Activated CD4-positive, alpha-beta T cell treated with anti-CD3 and anti-CD28 coated beads, Interleukin-2, amount 10 ng/mL, durations not matched to agents 7 days and 5 days (primary cell): Measurements from ENCODE around the gene MTREX. TPM values are rescaled to one million over a fixed set of nuclear protein-coding genes. Genes with fewer than 3 reads are reported as not detected.

Experiments
- CTCF ChIA-PET: fragments of 350-600 bp; sonication (Branson Sonifier 250); formaldehyde crosslinking; loops from one replicate; lab custom pipeline; 2021; ENCODE audit warnings: antibody characterized with exemption; lab: Charles Lee
- POLR2A ChIA-PET: fragments of 350-600 bp; sonication (Branson Sonifier 250); formaldehyde crosslinking; loops from one replicate; lab custom pipeline; 2021; ENCODE audit warnings: antibody characterized with exemption; lab: Charles Lee
- DNase-seq: peaks from one replicate; pipeline ENCODE4 v3.0.0-alpha.2; 2020
- H3K27ac Mint-ChIP-seq: one replicate; pipeline ENCODE4 v1.8.0; 2021; ENCODE audit warnings: mild to moderate bottlenecking, moderate library complexity, mixed read lengths
- H3K27me3 Mint-ChIP-seq: one replicate; pipeline ENCODE4 v1.8.0; 2021; ENCODE audit warnings: mixed read lengths
- H3K36me3 Mint-ChIP-seq: one replicate; pipeline ENCODE4 v1.8.0; 2021; ENCODE audit warnings: low read depth, mixed read lengths
- H3K4me1 Mint-ChIP-seq: one replicate; pipeline ENCODE4 v1.8.0; 2021; ENCODE audit warnings: mixed read lengths
- H3K4me3 Mint-ChIP-seq: one replicate; pipeline ENCODE4 v1.8.0; 2021; ENCODE audit warnings: mild to moderate bottlenecking, moderate library complexity, mixed read lengths
- H3K9me3 Mint-ChIP-seq: one replicate; pipeline ENCODE4 v1.8.0; 2021; ENCODE audit warnings: mixed read lengths
- total RNA-seq, 2 experiments: library from RNA; stranded (reverse); gene quantifications; one replicate each; pipeline ENCODE4 v1.2.3, GENCODE V29; 2021

The MTREX gene
- total RNA-seq, 2 experiments from 2014 or later: 71.8 to 76.1 TPM

- Mint-ChIP-seq H3K4me1 (peaks cover 20% of the 10 kb centered on the region), H3K9me3 (no peaks in the 10 kb centered on the region), H3K36me3 (peaks cover 26% of the 10 kb centered on the region), H3K27ac (no peak overlapping the region), H3K27me3 (no peaks in the 10 kb centered on the region), H3K4me3 (no peak overlapping the region)
- DNase-seq: no peak
- ChIA-PET POLR2A (no interaction called here), CTCF (interaction anchor here (1.2 kb wide), 2 partner anchors 19 to 75 kb away, joined by 3 to 4 read pairs; no protein-coding TSS in a partner anchor)
These were observed 134.2 kb downstream of the MTREX start for GRCh38 chr5:55441954-55442353.

- H3K27ac Mint-ChIP-seq: no peak overlapping the region
- H3K36me3 Mint-ChIP-seq: peaks cover 4% of the 10 kb centered on the region
- peaks cover 9% of the 10 kb centered on the region for H3K4me1 Mint-ChIP-seq
- POLR2A ChIA-PET: interaction anchor here (0.6 kb wide), 1 partner anchor 128 kb away, joined by 3 read pairs; no protein-coding TSS in a partner anchor
- CTCF ChIA-PET: no interaction called here
- H3K4me3 Mint-ChIP-seq: no peak overlapping the region
- no peaks in the 10 kb centered on the region for H3K27me3 Mint-ChIP-seq
- DNase-seq: no peak
- no peaks in the 10 kb centered on the region for H3K9me3 Mint-ChIP-seq
These were observed 138.0 kb downstream of the MTREX start for GRCh38 chr5:55445791-55446190.

GRCh38 chr5:55446640-55447351 is 139.0 kb downstream of the MTREX start:
- H3K36me3 Mint-ChIP-seq: peaks cover 7% of the 10 kb centered on the region
- CTCF ChIA-PET: no interaction called here
- H3K9me3 Mint-ChIP-seq: no peaks in the 10 kb centered on the region

GRCh38 chr5:55450050-55450765 is 142.4 kb downstream of the MTREX start:
- Mint-ChIP-seq H3K27me3 (no peaks in the 10 kb centered on the region), H3K27ac (no peak overlapping the region), H3K36me3 (peaks cover 18% of the 10 kb centered on the region), H3K4me3 (no peak overlapping the region), H3K9me3 (no peaks in the 10 kb centered on the region), H3K4me1 (no peaks in the 10 kb centered on the region)
- no peak for DNase-seq
- CTCF ChIA-PET: no interaction called here
- POLR2A ChIA-PET: no interaction called here

More at GRCh38 chr5:55446640-55447351, 139.0 kb downstream of the MTREX start:
- DNase-seq: no peak
- no peaks in the 10 kb centered on the region for H3K27me3 Mint-ChIP-seq
- no peak overlapping the region for H3K4me3 Mint-ChIP-seq
- no peak overlapping the region for H3K27ac Mint-ChIP-seq
- POLR2A ChIA-PET: no interaction called here
- H3K4me1 Mint-ChIP-seq: peaks cover 1% of the 10 kb centered on the region

- no peak for DNase-seq
- Mint-ChIP-seq H3K4me1 (no peaks in the 10 kb centered on the region), H3K4me3 (no peak overlapping the region), H3K27me3 (no peaks in the 10 kb centered on the region), H3K9me3 (no peaks in the 10 kb centered on the region), H3K27ac (no peak overlapping the region), H3K36me3 (peaks cover 18% of the 10 kb centered on the region)
- POLR2A ChIA-PET: no interaction called here
- CTCF ChIA-PET: interaction anchor here (0.6 kb wide), 1 partner anchor 34 kb away, joined by 4 read pairs; no protein-coding TSS in a partner anchor
These were observed 144.2 kb downstream of the MTREX start for GRCh38 chr5:55451976-55452375.

- ChIA-PET POLR2A (no interaction called here), CTCF (no interaction called here)
- Mint-ChIP-seq H3K27ac (no peak overlapping the region), H3K27me3 (no peaks in the 10 kb centered on the region), H3K9me3 (no peaks in the 10 kb centered on the region), H3K36me3 (peaks cover 16% of the 10 kb centered on the region), H3K4me3 (no peak overlapping the region), H3K4me1 (no peaks in the 10 kb centered on the region)
- DNase-seq: no peak
These were observed 145.4 kb downstream of the MTREX start for GRCh38 chr5:55453211-55453610.

- DNase-seq: no peak
- no peak overlapping the region for H3K4me3 Mint-ChIP-seq
- H3K4me1 Mint-ChIP-seq: no peaks in the 10 kb centered on the region
- H3K27ac Mint-ChIP-seq: no peak overlapping the region
- no peaks in the 10 kb centered on the region for H3K9me3 Mint-ChIP-seq
- peaks cover 19% of the 10 kb centered on the region for H3K36me3 Mint-ChIP-seq
- no peaks in the 10 kb centered on the region for H3K27me3 Mint-ChIP-seq
- POLR2A ChIA-PET: no interaction called here
- CTCF ChIA-PET: no interaction called here
These were observed 146.5 kb downstream of the MTREX start for GRCh38 chr5:55454282-55454681.

- Mint-ChIP-seq H3K27ac (no peak overlapping the region), H3K9me3 (no peaks in the 10 kb centered on the region), H3K4me1 (no peaks in the 10 kb centered on the region), H3K36me3 (peaks cover 18% of the 10 kb centered on the region), H3K4me3 (no peak overlapping the region), H3K27me3 (no peaks in the 10 kb centered on the region)
- ChIA-PET POLR2A (interaction anchor here (0.7 kb wide), 1 partner anchor 1062 kb away, joined by 3 read pairs; no protein-coding TSS in a partner anchor), CTCF (interaction anchor here (1.2 kb wide), 1 partner anchor 17 kb away, joined by 4 read pairs; no protein-coding TSS in a partner anchor)
- no peak for DNase-seq
These were observed 148.6 kb downstream of the MTREX start for GRCh38 chr5:55456216-55456895.

GRCh38 chr5:55459572-55459971 is 151.8 kb downstream of the MTREX start:
- H3K4me1 Mint-ChIP-seq: no peaks in the 10 kb centered on the region
- ChIA-PET POLR2A (no interaction called here), CTCF (no interaction called here)
- H3K4me3 Mint-ChIP-seq: no peak overlapping the region
- peaks cover 22% of the 10 kb centered on the region for H3K36me3 Mint-ChIP-seq
- no peaks in the 10 kb centered on the region for H3K27me3 Mint-ChIP-seq
- H3K27ac Mint-ChIP-seq: no peak overlapping the region
- DNase-seq: no peak
- H3K9me3 Mint-ChIP-seq: no peaks in the 10 kb centered on the region

- no peak overlapping the region for H3K4me3 Mint-ChIP-seq
- no peaks in the 10 kb centered on the region for H3K27me3 Mint-ChIP-seq
- CTCF ChIA-PET: no interaction called here
- no peaks in the 10 kb centered on the region for H3K4me1 Mint-ChIP-seq
- no peak overlapping the region for H3K27ac Mint-ChIP-seq
- H3K9me3 Mint-ChIP-seq: no peaks in the 10 kb centered on the region
- POLR2A ChIA-PET: no interaction called here
- no peak for DNase-seq
- H3K36me3 Mint-ChIP-seq: peaks cover 27% of the 10 kb centered on the region
These were observed 155.8 kb downstream of the MTREX start for GRCh38 chr5:55463613-55464012.

- POLR2A ChIA-PET: no interaction called here
- no peaks in the 10 kb centered on the region for H3K27me3 Mint-ChIP-seq
- no peak overlapping the region for H3K27ac Mint-ChIP-seq
- CTCF ChIA-PET: no interaction called here
- no peak overlapping the region for H3K4me3 Mint-ChIP-seq
- H3K9me3 Mint-ChIP-seq: no peaks in the 10 kb centered on the region
- peaks cover 2% of the 10 kb centered on the region for H3K4me1 Mint-ChIP-seq
- DNase-seq: no peak
- H3K36me3 Mint-ChIP-seq: peaks cover 22% of the 10 kb centered on the region
These were observed 160.2 kb downstream of the MTREX start for GRCh38 chr5:55467862-55468551.

- Mint-ChIP-seq H3K27me3 (no peaks in the 10 kb centered on the region), H3K4me3 (no peak overlapping the region), H3K4me1 (peaks cover 2% of the 10 kb centered on the region), H3K9me3 (no peaks in the 10 kb centered on the region), H3K36me3 (peaks cover 17% of the 10 kb centered on the region), H3K27ac (no peak overlapping the region)
- ChIA-PET POLR2A (no interaction called here), CTCF (no interaction called here)
- DNase-seq: no peak
These were observed 162.1 kb downstream of the MTREX start for GRCh38 chr5:55469839-55470238.
